Measurements from ENCODE around the gene IMMP2L. TPM values are rescaled to one million over a fixed set of nuclear protein-coding genes. Genes with fewer than 3 reads are reported as not detected.

Gene IMMP2L
- total RNA-seq, 2 experiments from 2014 or later = 8.9 to 18.7 TPM

DNA sequence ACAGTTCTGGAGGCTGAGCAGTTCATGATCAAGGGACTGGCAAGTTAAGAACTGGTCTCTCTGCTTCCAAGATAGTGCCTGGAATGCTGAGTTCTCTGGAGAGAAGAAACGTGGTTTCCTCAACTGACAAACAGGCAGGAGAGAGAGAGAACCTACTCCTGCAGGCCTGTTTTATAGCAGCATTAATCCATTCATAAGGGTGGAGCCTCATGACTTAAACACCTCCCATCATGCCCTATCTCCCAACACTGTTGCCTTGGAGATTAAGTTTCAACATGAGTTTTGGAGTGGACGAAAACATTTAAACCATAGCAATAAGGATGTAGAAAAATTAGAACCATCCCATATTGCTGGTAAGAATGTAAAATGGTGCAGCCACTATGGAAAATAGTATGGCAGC, 32.3 kb upstream of the IMMP2L start:
- Mint-ChIP-seq H3K27me3 (peaks cover 9% of the 10 kb centered on the region), H3K4me3 (no peak overlapping the region), H3K27ac (no peak overlapping the region), H3K9me3 (peaks cover 3% of the 10 kb centered on the region), H3K4me1 (ENCODE audit: low read depth) (no peaks in the 10 kb centered on the region), H3K36me3 (ENCODE audit: low read depth) (no peaks in the 10 kb centered on the region)
- DNase-seq = no peak
- no peak for ATAC-seq (ENCODE audit: poor library complexity)
- Histone ChIP-seq H3K36me3 (ENCODE audit: insufficient read depth, low read length) (no peaks in the 10 kb centered on the region), H3K9me3 (ENCODE audit: control insufficient read depth in 1 of 2, insufficient read depth in 1 of 2, low read length in 2 of 2) (no peaks in the 10 kb centered on the region), H3K4me1 (ENCODE audit: insufficient read depth, low read length) (no peaks in the 10 kb centered on the region), H3K27ac (ENCODE audit: low read depth in 1 of 2, low read length in 2 of 2) (no peak overlapping the region), H3K27me3 (ENCODE audit: control insufficient read depth in 1 of 2, insufficient read depth in 2 of 2, low read length in 2 of 2) (peaks cover 0 to 8% of the 10 kb centered on the region in 2 experiments), H3K4me3 (ENCODE audit: low read length) (no peak overlapping the region)
- intact Hi-C loops (cut with DNase I, micrococcal nuclease) = no loop called here
- ChIA-PET POLR2A (no interaction called here), CTCF (no interaction called here)
- TF ChIP-seq, protein P1, sequence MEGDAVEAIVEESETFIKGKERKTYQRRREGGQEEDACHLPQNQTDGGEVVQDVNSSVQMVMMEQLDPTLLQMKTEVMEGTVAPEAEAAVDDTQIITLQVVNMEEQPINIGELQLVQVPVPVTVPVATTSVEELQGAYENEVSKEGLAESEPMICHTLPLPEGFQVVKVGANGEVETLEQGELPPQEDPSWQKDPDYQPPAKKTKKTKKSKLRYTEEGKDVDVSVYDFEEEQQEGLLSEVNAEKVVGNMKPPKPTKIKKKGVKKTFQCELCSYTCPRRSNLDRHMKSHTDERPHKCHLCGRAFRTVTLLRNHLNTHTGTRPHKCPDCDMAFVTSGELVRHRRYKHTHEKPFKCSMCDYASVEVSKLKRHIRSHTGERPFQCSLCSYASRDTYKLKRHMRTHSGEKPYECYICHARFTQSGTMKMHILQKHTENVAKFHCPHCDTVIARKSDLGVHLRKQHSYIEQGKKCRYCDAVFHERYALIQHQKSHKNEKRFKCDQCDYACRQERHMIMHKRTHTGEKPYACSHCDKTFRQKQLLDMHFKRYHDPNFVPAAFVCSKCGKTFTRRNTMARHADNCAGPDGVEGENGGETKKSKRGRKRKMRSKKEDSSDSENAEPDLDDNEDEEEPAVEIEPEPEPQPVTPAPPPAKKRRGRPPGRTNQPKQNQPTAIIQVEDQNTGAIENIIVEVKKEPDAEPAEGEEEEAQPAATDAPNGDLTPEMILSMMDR (IDR thresholded peaks at IDR 0.05) = no peak

- no peak overlapping the region for H3K4me3 Mint-ChIP-seq
- Histone ChIP-seq H3K4me1 (ENCODE audit: insufficient read depth, low read length) (no peaks in the 10 kb centered on the region), H3K36me3 (ENCODE audit: insufficient read depth, low read length) (no peaks in the 10 kb centered on the region), H3K27me3 (ENCODE audit: control insufficient read depth in 1 of 2, insufficient read depth in 2 of 2, low read length in 2 of 2) (peaks cover 0 to 8% of the 10 kb centered on the region in 2 experiments), H3K27ac (ENCODE audit: low read depth in 1 of 2, low read length in 2 of 2) (no peak overlapping the region), H3K4me3 (ENCODE audit: low read length) (no peak overlapping the region), H3K9me3 (ENCODE audit: control insufficient read depth in 1 of 2, insufficient read depth in 1 of 2, low read length in 2 of 2) (no peaks in the 10 kb centered on the region)
- intact Hi-C loops (cut with DNase I, micrococcal nuclease) = no loop called here
- H3K27ac Mint-ChIP-seq = no peak overlapping the region
- H3K4me1 Mint-ChIP-seq (ENCODE audit: low read depth) = no peaks in the 10 kb centered on the region
- DNase-seq (no peak), ATAC-seq (ENCODE audit: poor library complexity) (no peak)
- H3K9me3 Mint-ChIP-seq = peaks cover 3% of the 10 kb centered on the region
- H3K27me3 Mint-ChIP-seq = peaks cover 10% of the 10 kb centered on the region
- ChIA-PET CTCF (no interaction called here), POLR2A (no interaction called here)
- TF ChIP-seq, protein P1 (IDR thresholded peaks at IDR 0.05) = no peak
- H3K36me3 Mint-ChIP-seq (ENCODE audit: low read depth) = no peaks in the 10 kb centered on the region
Measured at GRCh38 chr7:111593343-111593742, 31.1 kb upstream of the IMMP2L start.

GRCh38 chr7:111588065-111588433, 25.8 kb upstream of the IMMP2L start:
- Mint-ChIP-seq H3K36me3 (ENCODE audit: low read depth) (no peaks in the 10 kb centered on the region), H3K9me3 (no peaks in the 10 kb centered on the region), H3K27ac (no peak overlapping the region), H3K4me3 (no peak overlapping the region), H3K27me3 (peaks cover 11% of the 10 kb centered on the region), H3K4me1 (ENCODE audit: low read depth) (no peaks in the 10 kb centered on the region)
- Histone ChIP-seq H3K9me3 (ENCODE audit: control insufficient read depth in 1 of 2, insufficient read depth in 1 of 2, low read length in 2 of 2) (no peaks in the 10 kb centered on the region), H3K4me1 (ENCODE audit: insufficient read depth, low read length) (no peaks in the 10 kb centered on the region), H3K27me3 (ENCODE audit: control insufficient read depth in 1 of 2, insufficient read depth in 2 of 2, low read length in 2 of 2) (peaks cover 0 to 9% of the 10 kb centered on the region in 2 experiments), H3K4me3 (ENCODE audit: low read length) (no peak overlapping the region), H3K27ac (ENCODE audit: low read depth in 1 of 2, low read length in 2 of 2) (no peak overlapping the region), H3K36me3 (ENCODE audit: insufficient read depth, low read length) (no peaks in the 10 kb centered on the region)
- ChIA-PET CTCF (no interaction called here), POLR2A (no interaction called here)
- ATAC-seq (ENCODE audit: poor library complexity) (no peak), DNase-seq (no peak)
- intact Hi-C loops (cut with DNase I, micrococcal nuclease) = no loop called here
- TF ChIP-seq, protein P1 (IDR thresholded peaks at IDR 0.05) = no peak
